HG03025 (cell line): Measurements from ENCODE around the gene NF2.

Experiments
- ATAC-seq: cut with Tn5 transposase; IDR thresholded peaks from one replicate; pipeline ENCODE4 v1.9.1; 2021; ENCODE audit warnings: mild to moderate bottlenecking, moderate library complexity; ENCODE audit not compliant: unreplicated experiment, low FRiP score

NF2 gene

GRCh38 chr22:29629903-29630516 lies 26.6 kb downstream of the NF2 start:
- no peak for ATAC-seq

GRCh38 chr22:29630987-29631386 lies 27.6 kb downstream of the NF2 start:
- no peak for ATAC-seq

- ATAC-seq, result no peak
These were observed 28.3 kb downstream of the NF2 start for GRCh38 chr22:29631725-29632124.

GRCh38 chr22:29632672-29633071 lies 29.2 kb downstream of the NF2 start:
- ATAC-seq, result no peak

GRCh38 chr22:29633514-29634312 lies 30.3 kb downstream of the NF2 start:
- ATAC-seq, result no peak

GRCh38 chr22:29634847-29635246 lies 31.4 kb downstream of the NF2 start:
- ATAC-seq, result no peak

- ATAC-seq, result no peak
These were observed 32.4 kb downstream of the NF2 start for GRCh38 chr22:29635734-29636357.

- ATAC-seq, result no peak
These were observed 33.3 kb downstream of the NF2 start for GRCh38 chr22:29636751-29637150.

- ATAC-seq, result no peak
These were observed 33.7 kb downstream of the NF2 start for GRCh38 chr22:29637181-29637580.

GRCh38 chr22:29638678-29639077 lies 35.2 kb downstream of the NF2 start:
- no peak for ATAC-seq

- ATAC-seq, result no peak
These were observed 35.7 kb downstream of the NF2 start for GRCh38 chr22:29639096-29639495.

GRCh38 chr22:29641042-29641699 lies 37.7 kb downstream of the NF2 start:
- no peak for ATAC-seq

GRCh38 chr22:29641700-29642330 lies 38.4 kb downstream of the NF2 start:
- ATAC-seq, result no peak

- no peak for ATAC-seq
These were observed 39.3 kb downstream of the NF2 start for GRCh38 chr22:29642694-29643093.

- ATAC-seq, result no peak
These were observed 44.7 kb downstream of the NF2 start for GRCh38 chr22:29647954-29648737.

- ATAC-seq, result no peak
These were observed 46.9 kb downstream of the NF2 start for GRCh38 chr22:29650370-29650769.

GRCh38 chr22:29651652-29652051 lies 48.2 kb downstream of the NF2 start:
- ATAC-seq, result no peak

GRCh38 chr22:29654420-29654819 lies 51.0 kb downstream of the NF2 start:
- no peak for ATAC-seq

- no peak for ATAC-seq
These were observed 51.4 kb downstream of the NF2 start for GRCh38 chr22:29654882-29655281.

- ATAC-seq, result no peak
These were observed 54.7 kb downstream of the NF2 start for GRCh38 chr22:29658176-29658575.
